HG03558 (cell line): ENCODE data around the gene ZBTB49.
A peak's percentile ranks its signal among the peaks of the same experiment; 100 is the strongest.
"Not testable (repeated sequence)": the region's sequence is repeated elsewhere in the genome, so short reads cannot be mapped to it uniquely, and the experiment has no call there.

Source experiments
- ATAC-seq: cut with Tn5 transposase; IDR thresholded peaks from one replicate; pipeline ENCODE4 v1.9.1; 2021; ENCODE audit warnings: moderate number of reproducible peaks; ENCODE audit not compliant: unreplicated experiment; ENCODE audit errors: extremely low read depth

The ZBTB49 gene, protein sequence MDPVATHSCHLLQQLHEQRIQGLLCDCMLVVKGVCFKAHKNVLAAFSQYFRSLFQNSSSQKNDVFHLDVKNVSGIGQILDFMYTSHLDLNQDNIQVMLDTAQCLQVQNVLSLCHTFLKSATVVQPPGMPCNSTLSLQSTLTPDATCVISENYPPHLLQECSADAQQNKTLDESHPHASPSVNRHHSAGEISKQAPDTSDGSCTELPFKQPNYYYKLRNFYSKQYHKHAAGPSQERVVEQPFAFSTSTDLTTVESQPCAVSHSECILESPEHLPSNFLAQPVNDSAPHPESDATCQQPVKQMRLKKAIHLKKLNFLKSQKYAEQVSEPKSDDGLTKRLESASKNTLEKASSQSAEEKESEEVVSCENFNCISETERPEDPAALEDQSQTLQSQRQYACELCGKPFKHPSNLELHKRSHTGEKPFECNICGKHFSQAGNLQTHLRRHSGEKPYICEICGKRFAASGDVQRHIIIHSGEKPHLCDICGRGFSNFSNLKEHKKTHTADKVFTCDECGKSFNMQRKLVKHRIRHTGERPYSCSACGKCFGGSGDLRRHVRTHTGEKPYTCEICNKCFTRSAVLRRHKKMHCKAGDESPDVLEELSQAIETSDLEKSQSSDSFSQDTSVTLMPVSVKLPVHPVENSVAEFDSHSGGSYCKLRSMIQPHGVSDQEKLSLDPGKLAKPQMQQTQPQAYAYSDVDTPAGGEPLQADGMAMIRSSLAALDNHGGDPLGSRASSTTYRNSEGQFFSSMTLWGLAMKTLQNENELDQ

DNA sequence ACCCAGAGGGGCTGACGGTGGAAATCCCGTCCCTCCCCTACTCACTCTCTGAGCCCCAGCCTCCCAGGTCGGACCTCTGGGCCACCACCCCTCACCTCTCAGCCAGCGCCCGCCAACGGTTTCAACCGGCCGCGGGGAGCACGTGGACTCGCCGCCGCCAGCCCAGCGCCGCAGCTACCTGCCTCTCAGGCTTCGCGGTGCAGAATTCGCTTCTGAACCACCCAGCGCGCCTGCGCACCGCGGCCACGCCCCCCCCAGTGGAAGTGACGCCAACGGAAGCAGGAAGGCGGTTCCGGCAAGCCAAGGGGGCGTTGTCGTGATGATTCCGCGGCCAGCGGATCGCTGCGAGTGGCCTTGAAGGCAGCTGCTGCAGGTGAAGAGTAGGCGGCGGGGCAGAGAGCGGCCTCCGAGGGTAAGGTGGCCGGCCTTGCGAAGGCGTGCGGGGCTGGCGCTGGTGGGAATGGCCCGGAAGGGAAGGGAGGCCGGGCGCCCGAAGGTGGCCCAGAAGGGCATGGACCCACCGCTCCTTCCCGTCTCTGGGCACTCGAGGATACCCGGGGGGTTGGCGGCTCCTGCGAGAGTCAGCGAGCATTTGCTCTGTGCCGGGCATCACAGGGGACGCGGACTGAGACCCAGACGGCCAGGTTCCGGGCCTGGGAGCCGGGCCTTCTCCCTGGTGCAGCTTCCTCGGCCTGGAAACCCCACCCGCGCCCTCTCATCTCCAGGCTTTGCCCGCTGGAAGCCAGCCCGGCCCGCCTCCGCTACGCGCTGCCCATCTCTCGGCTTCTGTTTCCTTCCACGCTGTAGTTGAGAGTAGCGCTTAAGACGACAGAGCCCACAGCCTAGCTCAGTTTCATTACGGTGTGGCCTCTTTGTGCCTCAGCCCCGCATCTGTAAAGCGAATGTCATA, at the start of gene ZBTB49, which contains the start of gene LYAR:
Gene ZBTB49 (plus strand): TSS at position 311 of the 910 bp plus-strand sequence. CDS start 9,695 bp downstream, outside the sequence.
Gene LYAR (minus strand): TSS at position 214 of the 910 bp plus-strand sequence. CDS start 6,412 bp downstream, outside the sequence.
- ATAC-seq = peak; percentile 76

DNA sequence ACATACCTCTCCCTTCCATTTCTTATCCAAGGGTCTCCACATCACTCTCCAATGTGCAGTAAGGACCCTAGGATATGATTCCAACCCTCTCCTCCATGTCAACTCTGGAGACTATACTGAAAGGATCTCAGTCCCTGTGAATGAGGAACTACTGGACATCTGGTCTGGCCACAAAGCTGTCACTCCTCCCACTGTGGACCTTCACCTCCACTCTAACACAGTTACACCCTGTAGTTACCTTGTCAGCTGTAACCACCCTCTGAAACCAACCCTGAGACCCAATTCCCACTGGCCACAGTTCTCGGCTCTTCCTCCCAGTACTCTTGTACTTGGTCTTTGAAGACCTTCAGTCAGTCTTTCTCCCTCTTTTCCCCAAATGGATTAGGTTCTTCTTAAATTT, 44.9 kb upstream of the ZBTB49 start:
- ATAC-seq = no peak

DNA sequence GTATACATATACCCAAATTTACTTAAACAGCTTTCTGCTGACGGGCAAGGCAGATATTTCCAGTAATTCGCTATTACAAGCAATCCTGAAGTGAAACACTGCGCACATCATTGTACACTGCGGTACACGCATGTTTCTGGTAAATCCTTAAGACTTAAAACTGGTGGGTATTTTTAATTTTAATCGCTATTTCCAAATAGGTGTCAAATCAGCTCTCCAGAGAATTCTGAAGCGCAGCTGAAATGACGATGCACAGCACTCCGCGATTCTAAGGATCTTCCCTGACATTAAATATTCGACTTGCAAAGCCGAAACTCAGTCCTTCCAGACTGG, 42.4 kb upstream of the ZBTB49 start:
- ATAC-seq = peak; percentile 16

DNA sequence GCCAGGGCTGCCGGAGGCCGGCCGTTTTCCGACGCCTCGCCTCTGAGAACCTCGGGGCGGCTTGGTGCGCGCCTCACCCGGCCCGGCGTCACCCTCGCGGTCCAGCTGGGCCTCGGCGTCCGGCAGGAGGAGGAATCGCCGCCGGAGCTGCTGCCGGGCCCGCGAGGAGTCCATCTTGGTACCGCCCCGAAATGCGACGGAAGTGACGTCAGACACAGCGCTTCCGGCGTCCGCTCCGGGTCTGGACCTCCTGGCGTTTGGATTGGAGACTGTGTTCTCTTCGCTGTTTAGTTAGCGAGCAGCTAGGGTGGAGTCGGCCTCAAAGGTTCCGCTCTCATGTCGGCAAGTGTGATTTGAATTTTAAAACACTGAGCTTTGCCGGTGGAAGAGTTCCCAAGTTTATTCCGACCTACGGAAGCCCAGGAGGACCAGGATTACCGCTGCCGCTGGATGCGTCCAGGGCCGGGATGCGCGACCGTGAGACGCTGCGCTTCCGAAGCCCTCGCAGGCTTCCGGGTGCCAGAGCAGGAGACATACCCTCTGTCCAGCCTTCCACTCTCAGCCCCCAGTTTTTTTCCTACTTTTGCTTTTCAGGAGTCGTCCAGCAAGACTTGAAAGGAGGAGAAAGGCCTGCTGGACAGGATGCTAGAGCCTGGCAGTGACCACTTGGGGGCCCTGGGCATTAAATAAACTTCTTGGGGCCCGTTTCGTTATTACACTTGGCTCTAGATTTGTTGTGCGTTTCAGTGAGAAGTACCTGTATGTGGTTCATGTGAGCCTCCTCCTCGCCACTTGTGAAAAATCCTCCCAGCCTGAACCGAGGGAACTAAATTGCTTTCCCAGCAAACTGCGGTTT, 41.8 kb upstream of the ZBTB49 start, which contains the start of gene TMEM128:
Gene TMEM128 (minus strand): TSS at position 195 of the 856 bp plus-strand sequence. CDS start 21 bp downstream, at position 174.
- peak; percentile 91 for ATAC-seq

DNA sequence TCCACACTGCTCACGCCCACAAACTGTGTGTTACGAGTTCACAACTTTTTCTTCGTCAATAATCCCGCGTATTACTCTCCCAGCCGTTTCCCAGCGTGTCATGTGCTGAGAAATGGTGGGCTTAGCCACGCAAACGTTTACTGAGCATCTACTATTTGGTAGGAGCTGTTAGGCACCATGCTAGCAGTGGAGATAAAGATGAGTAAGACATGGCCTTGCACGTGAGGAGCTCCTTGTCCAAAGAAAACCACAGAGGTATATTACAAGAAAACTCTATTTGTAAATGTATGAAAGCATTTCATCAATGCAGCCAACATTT, 41.2 kb upstream of the ZBTB49 start:
- no peak for ATAC-seq

DNA sequence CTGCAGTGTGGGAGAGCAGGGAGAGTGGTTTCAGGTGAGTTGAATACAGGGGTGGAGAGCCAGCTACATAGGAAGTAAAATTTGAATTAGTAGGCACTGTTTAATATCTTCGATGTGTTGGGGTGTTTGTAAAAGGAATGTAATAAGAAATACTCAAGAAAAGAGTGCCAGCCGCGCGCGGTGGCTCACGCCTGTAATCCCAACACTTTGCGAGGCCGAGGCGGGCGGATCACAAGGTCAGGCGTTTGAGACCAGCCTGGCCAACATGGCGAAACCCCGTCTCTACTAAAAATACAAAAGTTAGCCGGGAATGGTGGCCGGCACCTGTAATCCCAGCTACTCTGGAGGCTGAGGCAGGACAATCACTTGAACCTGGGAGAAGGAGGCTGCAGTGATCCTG, 40.7 kb upstream of the ZBTB49 start:
- ATAC-seq = not testable (repeated sequence)

DNA sequence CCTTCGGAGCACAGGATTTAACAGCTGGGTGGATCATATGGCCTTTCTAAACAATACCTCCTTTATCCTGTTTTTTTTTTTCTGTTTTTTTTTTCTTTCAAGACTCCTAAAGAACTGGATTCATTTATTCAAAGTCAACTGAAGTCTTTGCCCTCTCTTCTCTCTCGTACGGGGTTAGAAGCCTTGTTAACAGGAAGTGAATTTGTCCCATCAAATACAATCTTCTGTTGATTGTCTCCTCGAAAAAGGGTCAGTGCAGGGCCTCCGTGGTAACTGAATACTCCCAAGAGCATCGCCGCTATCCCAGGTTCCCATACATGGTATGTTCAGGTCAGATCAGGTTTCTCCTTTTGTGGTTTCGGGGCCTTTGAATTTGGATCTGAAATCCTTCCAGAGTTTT, 40.2 kb upstream of the ZBTB49 start:
- ATAC-seq = no peak

DNA sequence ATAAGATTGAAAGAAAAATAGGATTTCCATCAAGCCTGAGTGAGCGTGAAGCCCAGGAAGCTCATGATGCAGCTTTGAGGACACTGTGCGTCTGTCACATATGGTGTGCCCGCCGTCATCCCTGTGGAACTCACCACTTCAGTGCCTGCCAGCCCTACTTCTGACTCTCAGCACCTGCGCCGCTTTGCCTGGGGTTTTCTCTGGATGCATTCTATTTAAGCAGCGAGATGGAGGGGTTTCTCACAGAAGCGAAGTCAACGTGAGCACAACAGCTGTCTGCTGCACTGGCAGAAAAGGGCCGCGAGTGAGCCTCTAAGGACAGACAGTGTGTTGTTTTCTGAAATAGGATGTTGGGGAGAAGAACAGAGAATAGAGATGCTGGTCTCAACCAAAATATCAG, 35.9 kb upstream of the ZBTB49 start:
- ATAC-seq = no peak

DNA sequence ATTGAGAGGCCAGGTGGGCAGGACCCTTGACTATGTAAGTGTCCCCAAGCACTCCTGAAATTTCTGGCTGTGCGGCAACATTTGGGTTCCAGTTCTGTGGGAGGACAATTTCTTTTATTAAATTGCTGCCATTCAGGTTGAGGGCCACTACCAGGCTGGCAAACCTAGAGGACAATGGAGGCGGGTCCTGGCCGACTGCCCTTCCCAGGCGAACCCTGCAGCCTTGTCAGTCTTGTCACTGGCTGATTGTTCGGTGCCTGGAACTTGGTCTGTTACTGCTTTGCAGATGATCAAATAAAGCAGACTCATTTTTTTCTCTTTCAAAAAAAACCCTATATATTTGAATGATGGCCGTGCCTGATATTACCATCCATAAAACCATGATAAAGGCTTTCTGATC, 35.4 kb upstream of the ZBTB49 start:
- ATAC-seq = no peak

DNA sequence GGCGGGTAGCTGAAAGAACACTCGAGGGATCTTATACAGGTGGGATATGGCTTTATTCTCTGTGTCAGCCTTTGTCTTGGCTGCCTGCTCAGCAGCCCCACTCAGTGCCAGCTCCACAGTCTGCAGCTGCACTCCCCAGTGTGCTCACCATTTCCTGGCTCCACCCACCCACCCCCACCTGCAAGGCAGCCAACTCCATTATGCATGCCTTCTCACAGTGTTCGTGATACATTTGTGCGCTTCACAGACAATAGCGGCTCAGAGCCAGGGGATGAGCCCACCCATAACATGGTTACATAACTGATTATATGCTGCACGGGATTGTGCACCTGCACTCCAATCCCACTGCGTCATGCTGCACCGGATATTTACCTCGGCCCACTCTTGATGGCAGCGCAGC, 33.3 kb upstream of the ZBTB49 start:
- ATAC-seq = no peak

DNA sequence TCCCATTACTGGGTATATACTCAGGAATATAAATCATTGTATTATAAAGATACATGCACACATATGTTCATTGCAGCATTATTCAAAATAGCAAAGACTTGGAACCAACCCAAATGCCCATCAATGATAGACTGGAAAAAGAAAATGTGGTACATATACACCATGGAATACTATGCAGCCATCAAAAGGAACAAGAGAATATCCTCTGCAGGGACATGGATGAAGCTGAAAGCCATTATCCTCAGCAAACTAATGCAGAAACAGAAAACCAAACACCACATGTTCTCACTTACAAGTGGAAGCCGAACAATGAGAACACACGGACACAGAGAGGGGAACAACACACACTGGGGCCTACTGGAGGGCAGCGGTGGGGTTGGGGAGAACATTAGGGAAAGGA, 32.3 kb upstream of the ZBTB49 start:
- ATAC-seq = not testable (repeated sequence)

DNA sequence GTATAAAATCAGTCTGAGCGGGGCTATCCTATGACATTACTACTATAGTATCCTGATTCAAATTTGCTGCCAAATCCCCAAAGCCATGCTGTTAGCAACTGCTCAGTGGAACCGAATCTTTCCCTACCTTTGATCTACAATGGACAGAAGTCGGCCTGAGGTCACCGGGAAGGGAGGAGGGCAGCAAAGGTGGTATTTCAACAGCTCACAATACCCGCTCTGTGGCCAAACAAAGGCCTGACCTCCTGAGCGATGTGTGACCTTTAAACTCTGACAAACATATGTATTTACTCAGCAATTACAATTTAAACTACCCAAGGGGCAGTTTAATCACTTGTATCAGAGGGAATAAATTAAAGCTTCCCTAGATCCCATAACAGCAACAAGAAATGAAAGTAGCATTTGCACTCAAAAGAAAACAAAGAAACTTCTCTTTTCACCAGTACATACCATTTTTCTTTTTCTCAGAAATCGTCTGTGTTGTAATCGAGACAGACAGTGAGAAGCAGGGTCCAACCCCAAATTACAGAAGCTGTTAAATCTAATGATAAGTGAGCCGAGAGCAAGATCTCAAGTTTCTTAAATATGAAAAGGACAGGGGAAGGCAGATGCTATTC, 30.5 kb upstream of the ZBTB49 start:
- ATAC-seq = no peak

DNA sequence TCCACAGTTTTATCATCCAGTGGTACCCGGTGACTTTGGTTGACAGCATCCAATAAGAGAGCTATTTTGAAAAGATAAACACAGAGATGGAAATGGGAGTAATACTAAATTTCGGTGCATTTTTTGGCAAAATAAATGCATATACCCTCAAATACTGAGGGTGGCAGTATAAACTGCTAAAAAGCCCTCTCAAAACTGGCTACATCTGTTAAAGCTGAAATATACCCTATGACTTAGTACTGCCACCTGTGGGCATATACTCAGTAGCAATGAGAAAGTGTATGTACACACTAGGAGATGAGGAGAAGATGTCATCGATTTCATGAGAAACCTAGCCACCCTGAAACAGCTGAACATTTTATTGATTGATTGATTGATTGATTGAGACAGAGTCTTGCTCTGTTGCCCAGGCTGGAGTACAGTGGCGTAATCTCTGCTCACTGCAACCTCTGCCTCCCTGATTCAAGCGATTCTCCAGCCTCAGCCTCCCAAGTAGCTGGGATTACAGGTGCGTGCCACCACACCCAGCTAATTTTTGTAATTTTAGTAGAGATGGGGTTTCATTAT, 29.8 kb upstream of the ZBTB49 start:
- no peak for ATAC-seq

DNA sequence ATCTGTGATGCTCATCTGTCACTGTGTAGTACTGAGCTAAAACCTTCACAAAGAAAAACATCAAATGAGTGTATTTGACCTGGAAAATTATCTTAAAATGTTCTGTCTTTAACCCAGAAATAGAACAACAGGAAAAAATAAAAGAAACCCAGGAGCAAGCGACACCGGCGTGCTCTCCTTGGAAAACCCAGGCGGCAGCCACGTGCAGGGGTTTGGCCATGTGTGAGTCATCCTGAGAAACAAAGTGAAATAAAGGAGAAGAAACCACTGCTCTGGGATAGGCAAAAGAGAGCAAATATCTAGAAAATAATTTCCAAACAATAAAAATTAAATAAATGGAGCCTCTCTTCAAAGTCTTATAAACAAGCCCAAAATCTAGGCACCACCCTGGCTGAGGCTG, 22.1 kb upstream of the ZBTB49 start:
- no peak for ATAC-seq

DNA sequence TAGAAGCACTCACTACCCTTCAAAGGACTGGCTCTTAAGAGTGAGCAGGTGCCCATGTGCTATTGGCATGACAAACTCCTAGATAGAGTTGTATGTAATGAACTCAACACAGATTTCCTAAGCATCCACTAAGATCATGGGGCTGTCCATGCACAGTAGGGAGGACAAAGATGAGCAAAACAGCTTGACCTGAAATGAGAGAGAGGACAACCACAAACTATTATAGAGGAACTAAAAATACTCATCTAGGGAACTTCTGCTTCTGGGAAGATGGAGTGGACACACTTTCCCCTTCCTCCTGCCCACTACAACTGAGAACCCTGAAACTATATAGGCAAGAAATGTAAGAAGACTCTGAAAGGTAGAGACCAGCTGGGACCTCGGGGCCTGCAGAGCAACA, 21.3 kb upstream of the ZBTB49 start:
- no peak for ATAC-seq

DNA sequence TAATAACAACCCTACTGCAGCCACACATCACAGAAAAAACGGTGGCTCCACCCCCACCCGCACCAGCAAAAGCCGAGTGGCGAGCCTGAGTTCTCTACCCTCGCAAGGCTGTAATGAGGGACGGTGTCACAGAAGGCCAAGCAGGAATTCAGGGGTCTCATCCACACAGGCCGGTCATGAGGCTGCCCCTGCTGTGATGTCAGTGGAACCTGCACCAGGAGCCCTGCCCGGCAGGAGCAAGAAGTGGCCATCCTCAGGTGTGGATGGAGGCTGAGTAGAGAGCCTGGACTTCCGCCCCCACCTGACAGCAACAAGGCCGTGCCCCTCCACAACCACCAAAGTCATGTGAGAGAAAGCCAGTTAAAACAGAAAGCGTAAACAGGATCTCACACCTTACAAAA, 20.7 kb upstream of the ZBTB49 start:
- no peak for ATAC-seq

DNA sequence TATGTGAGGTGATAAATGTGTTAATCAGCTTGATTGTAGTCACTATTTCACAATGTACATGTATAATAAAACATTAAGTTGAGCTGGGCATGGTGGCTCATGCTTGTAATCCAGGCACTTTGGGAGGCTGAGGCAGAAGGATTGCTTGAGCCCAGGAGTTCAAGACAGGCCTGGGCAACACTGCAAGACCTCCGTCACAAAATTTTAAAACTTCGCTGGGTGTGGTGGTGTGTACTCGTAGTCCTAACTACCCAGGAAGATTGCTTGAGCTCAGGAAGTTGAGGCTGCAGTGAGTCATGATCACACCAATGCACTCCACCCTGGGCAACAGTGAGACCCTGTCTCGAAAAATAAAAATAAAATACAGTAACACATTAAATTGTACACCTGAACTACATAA, 20.2 kb upstream of the ZBTB49 start:
- ATAC-seq = no peak

DNA sequence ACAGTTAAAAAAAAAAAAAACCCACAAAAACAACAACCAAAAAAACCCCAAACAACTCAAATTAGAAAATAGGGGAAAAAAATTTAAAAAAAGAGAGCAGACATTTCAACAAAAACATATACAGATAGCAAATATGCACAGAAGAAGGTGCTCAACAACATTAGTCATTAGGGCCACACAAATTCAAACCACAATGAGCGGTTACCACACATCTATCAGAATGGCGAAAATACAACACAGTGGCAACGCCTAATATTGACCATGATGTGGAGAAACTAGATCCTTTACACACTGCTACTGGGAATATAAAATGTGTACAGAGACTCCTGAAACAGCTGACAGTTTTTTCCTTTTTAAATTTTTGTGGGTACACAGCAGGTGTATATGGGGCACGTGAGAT, 19.5 kb upstream of the ZBTB49 start:
- ATAC-seq = no peak

DNA sequence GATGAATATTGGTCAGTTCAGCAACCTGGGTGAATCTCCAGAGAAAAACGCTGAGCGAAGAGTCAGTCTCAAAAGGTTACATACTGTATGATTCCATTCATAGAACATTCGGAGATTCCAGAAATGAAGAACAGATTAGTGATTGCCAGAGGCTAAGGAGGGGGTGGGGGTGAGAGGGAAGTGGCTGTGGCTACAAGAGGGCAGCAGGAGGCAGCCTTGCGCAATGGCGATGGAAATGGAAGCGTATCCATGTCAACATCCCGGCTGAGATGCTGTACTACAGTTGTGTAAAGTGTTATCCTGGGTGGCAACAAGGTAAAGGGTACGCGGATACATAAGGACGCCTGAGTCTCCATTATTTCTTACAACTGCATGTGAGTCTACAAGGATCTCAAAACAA, 18.1 kb upstream of the ZBTB49 start:
- ATAC-seq = no peak
